NOMO-1 treated with dmso at 0.1 percent for 144 hours (cell line): ENCODE results near the gene ANGPT4.
"Not testable (repeated sequence)": the region's sequence is repeated elsewhere in the genome, so short reads cannot be mapped to it uniquely, and the experiment has no call there.

Experiments
- DNase-seq: peaks from one replicate; lab custom pipeline; 2025; ENCODE audit not compliant: unreplicated experiment; lab: John Stamatoyannopoulos, UW

ANGPT4 gene

GRCh38 chr20:828987-829386, 87.1 kb downstream of the ANGPT4 start:
- no peak for DNase-seq

GRCh38 chr20:827981-828380, 88.2 kb downstream of the ANGPT4 start:
- not testable (repeated sequence) for DNase-seq

GRCh38 chr20:826695-827323, 89.3 kb downstream of the ANGPT4 start:
- DNase-seq, result no peak

- DNase-seq, result no peak
Measured at GRCh38 chr20:825710-826421, 90.3 kb downstream of the ANGPT4 start.

GRCh38 chr20:824916-825315, 91.2 kb downstream of the ANGPT4 start:
- no peak for DNase-seq

GRCh38 chr20:824490-824889, 91.6 kb downstream of the ANGPT4 start:
- DNase-seq, result no peak

- no peak for DNase-seq
Measured at GRCh38 chr20:823574-823902, 92.6 kb downstream of the ANGPT4 start.

- no peak for DNase-seq
Measured at GRCh38 chr20:822651-823573, 93.2 kb downstream of the ANGPT4 start.

GRCh38 chr20:821731-822065, 94.4 kb downstream of the ANGPT4 start:
- DNase-seq, result no peak

- no peak for DNase-seq
Measured at GRCh38 chr20:821046-821730, 94.9 kb downstream of the ANGPT4 start.

- DNase-seq, result no peak
Measured at GRCh38 chr20:820323-820953, 95.7 kb downstream of the ANGPT4 start.
